Activated T-helper 1 cell treated with anti-CD3 and anti-CD28 coated beads, Interleukin-2, amount 50 U/mL, for 16 hours (primary cell): Measurements from ENCODE around the gene TENM4.

Experiments
- DNase-seq, 2 donors: peaks; one replicate each; pipeline ENCODE4 v3.0.0-alpha.2; 2020; ENCODE audit warnings: low read depth in 1 of 2, low spot score in 1 of 2

Gene TENM4

GRCh38 chr11:78684377-78684776, 756.5 kb downstream of the TENM4 start:
- DNase-seq = no peak

DNA sequence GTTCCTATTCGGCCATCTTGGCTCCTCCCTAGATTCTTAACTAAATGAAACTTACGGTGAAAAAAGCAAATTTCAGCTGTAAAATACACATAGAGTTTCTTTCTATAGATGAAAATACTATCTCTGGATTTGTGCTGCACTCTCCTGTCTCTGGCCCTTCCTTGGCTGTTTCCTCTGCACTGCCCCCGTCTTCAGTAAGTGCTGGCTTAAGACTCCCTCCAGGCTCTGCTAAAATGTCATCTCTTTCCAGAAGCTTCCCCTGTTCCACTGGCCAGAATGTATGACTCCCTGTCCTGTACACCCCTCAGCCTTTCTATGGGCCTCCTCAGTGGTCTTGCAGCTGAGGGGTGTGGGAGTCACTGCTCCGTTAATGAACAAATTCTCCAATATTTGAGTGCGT, 757.1 kb downstream of the TENM4 start:
- no peak for DNase-seq

DNA sequence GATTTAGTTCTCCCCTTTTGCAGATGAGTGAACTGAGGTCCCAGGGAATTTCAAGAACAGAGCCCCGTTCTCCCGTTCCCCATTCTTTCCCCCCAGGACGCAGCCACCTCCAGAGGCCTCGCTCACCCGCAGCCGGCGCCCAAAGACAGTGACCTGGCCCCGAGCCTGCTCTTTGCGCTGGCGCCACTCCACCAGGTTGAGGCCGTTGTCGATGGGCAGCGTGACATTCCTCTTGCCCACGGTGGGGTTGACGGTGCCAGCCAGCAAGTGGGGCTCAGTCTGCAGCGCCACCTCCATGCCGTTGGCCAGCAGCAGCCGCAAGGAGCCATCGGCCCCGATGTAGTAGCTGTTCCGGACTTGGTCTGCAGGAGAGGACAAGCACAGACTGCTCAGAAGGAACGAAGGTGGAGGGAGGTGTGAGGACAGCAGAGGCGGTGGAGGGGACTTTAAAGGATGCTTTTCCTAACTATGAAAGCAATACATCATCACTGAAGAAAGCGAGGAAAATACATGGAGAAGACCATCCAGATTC, 764.7 kb downstream of the TENM4 start:
- DNase-seq = no peak

GRCh38 chr11:78672850-78673620, 767.8 kb downstream of the TENM4 start:
- DNase-seq = no peak

GRCh38 chr11:78669249-78669648, 771.6 kb downstream of the TENM4 start:
- no peak for DNase-seq

DNA sequence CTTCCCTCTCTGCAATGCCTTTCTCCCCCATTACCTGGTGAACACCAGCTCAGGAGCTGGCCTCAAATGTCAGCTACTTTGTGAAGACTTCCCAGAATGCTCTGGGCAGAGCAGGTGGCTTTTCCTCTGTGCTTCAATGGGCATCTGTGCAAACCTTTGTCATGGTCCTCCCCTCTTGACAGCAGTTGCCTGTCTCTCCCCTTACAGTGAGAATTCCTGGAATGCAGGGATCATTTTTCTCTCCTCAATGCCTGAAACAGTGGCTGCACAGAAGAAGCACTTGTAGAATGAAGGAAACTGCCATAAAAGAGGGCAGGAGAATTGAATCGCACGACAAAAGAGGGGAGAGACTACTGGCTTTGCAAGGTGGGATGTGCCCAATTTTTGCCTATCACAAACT, 773.4 kb downstream of the TENM4 start:
- DNase-seq = no peak

DNA sequence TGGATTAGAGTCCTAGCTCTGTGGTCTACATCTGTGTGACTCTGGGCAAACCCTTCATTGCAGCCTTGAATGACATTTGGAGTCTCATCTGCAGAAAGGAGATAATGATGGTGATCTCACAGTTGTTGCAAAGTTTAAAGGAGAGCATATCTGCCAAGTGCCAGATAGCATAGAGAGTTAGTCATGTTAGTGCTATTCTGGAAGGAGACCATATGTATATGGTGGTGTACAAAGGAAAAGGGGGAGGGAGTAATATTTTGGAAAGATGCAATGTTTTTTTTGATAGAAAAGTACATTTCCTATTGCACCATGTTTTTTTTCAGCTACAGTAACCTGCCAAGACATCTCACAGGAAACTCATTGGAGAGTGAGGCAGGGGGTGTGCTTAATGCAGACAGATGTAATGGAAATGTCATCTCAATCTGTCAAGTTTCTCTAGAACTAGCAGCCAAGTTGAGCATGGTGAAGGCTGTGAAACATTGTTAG, 774.1 kb downstream of the TENM4 start:
- no peak for DNase-seq

GRCh38 chr11:78664636-78665035, 776.2 kb downstream of the TENM4 start:
- no peak for DNase-seq

GRCh38 chr11:78662811-78663210, 778.0 kb downstream of the TENM4 start:
- DNase-seq = no peak

GRCh38 chr11:78660471-78660870, 780.4 kb downstream of the TENM4 start:
- DNase-seq = no peak

DNA sequence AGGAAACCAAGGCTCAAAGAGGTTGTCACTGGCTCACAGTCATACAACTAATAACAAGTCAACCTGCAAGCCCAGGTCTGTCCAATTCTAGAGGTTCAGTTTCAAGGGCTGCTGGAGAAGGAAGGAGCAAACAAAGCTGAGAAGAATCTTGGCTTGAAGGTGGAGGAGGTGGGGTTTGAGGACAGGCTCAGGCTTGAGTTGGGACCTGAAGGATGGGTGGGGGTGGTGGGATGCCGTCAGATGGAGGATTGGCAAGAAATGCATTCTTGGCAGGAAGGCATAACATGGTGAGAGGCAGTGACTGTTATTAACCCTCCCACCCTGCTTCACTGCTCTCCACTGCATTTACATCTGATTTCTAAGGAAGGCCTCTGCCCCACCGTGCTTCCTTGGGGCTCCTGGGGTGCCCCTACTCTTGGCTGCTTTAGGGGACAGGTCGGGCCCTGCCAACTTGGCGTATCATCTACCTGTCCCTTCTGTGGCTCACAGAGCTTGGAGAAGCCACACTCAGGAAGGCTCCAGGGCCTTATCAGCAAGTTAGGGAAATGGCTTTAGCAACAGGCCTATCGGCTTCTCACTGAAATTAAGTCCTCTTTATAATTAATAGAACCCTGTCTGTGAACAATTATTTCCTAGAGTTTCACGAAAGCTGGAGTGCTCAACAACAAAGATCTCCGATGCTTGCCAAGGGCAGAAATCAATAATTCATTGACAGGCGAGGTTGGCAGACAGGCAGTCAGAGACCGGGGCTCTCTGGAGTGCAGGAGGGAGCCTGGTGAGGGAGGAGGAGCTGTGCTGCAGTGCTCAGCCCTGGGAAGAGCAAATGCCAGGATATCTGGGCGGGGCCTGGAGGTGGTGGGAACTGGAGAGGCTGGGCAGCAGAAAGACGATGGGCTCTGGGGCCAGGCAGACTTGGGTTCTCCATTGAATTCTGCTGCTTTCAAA, 781.2 kb downstream of the TENM4 start:
- no peak for DNase-seq

- DNase-seq = no peak
These were observed 782.6 kb downstream of the TENM4 start for GRCh38 chr11:78657968-78658839.

GRCh38 chr11:78657441-78657840, 783.4 kb downstream of the TENM4 start:
- no peak for DNase-seq

GRCh38 chr11:78656984-78657383, 783.8 kb downstream of the TENM4 start:
- DNase-seq = no peak

GRCh38 chr11:78656327-78656726, 784.5 kb downstream of the TENM4 start:
- DNase-seq = no peak

GRCh38 chr11:78655561-78655960, 785.3 kb downstream of the TENM4 start:
- DNase-seq = no peak

DNA sequence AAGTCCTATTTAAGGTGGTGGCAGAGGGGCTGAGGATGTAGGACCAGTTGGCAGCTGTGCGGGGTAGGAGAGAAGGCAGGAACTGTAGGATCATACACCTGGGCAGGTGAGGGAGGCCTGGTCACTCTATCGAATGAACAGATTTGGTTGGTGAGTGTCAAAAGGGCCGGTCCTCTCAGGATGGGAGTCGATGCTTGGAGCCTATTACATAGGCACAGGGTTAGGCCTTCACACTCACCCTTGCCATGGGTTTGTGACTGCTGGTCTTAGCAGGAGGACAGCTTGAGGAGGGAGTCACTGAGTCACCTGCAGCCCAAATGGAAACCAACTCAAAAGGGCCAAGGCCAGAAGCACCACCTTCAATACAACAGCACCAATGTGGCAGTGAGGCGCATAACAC, 786.0 kb downstream of the TENM4 start:
- no peak for DNase-seq

- DNase-seq = no peak
These were observed 786.8 kb downstream of the TENM4 start for GRCh38 chr11:78654071-78654470.

- DNase-seq = no peak
These were observed 787.4 kb downstream of the TENM4 start for GRCh38 chr11:78653294-78653909.

DNA sequence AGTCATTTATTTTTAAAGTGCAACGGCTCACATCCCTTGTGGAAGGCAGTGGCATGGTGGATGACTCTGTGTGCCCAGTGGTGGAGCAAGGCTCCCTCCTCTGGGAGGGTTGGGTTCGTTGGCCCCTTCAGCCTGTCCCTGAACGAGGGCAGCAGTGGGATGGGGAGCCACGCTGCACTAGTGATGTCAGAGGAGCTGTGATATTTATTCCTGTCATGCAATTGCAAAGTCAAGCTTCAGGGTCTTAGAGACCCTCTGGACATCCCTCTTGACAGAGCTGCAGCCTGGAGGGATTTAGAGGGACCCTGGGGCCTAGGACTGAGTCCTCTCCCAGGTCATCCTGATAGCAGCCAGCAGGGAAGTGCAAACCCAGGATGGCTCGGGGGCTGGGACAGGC, 788.0 kb downstream of the TENM4 start:
- no peak for DNase-seq
